Loucy (cell line): ENCODE measurements around the gene IZUMO1R.

ENCODE experiments used
- CTCF ChIP-seq: fragments of 200-600 bp; sonication (generic); conservative IDR thresholded peaks from 2 replicates; pipeline ENCODE4 v1.5.1; 2014; ENCODE audit warnings: mild to moderate bottlenecking, antibody characterized with exemption, low read length
- EZH2phosphoT487 ChIP-seq: fragments of 200-600 bp; IDR thresholded peaks from 2 replicates; pipeline ENCODE4 v1.6.1; 2018; ENCODE audit warnings: antibody characterized with exemption, mild to moderate bottlenecking, moderate library complexity, borderline replicate concordance

GRCh38 chr11:94272738-94273313, 31.6 kb upstream of the IZUMO1R start:
- TF ChIP-seq CTCF (no peak), EZH2phosphoT487 (no peak)
